GM23248 (cell line): ENCODE data around the gene KLHL36. TPM values are rescaled to one million over a fixed set of nuclear protein-coding genes. Genes with fewer than 3 reads are reported as not detected.

Experiments
- DNase-seq: peaks from one replicate; pipeline ENCODE4 v3.0.0-alpha.2; 2015
- H2AFZ ChIP-seq: fragments of 200-600 bp; sonication (generic); 2 replicates; pipeline ENCODE4 v1.6.1; 2016; ENCODE audit warnings: antibody characterized with exemption
- H3F3A ChIP-seq: fragments of 200-600 bp; sonication (generic); 2 replicates; pipeline ENCODE4 v1.6.1; 2016; ENCODE audit warnings: mild to moderate bottlenecking, antibody characterized with exemption, mixed run types; ENCODE audit not compliant: insufficient read depth
- H3K27ac ChIP-seq: fragments of 200-600 bp; sonication (generic); 2 replicates; pipeline ENCODE4 v1.5.1; 2016; ENCODE audit warnings: mild to moderate bottlenecking
- H3K27me3 ChIP-seq: fragments of 200-600 bp; sonication (generic); replicated peaks from 2 replicates; pipeline ENCODE4 v1.6.1; 2016; ENCODE audit warnings: mild to moderate bottlenecking; ENCODE audit not compliant: insufficient read depth
- H3K36me3 ChIP-seq: fragments of 200-600 bp; sonication (generic); 2 replicates; pipeline ENCODE4 v1.6.1; 2016; ENCODE audit warnings: low read depth, mild to moderate bottlenecking
- H3K4me1 ChIP-seq: fragments of 200-600 bp; sonication (generic); 2 replicates; pipeline ENCODE4 v1.6.1; 2016; ENCODE audit warnings: mild to moderate bottlenecking; ENCODE audit not compliant: insufficient read depth
- H3K4me2 ChIP-seq: fragments of 200-600 bp; sonication (generic); one replicate; pipeline ENCODE4 v1.6.1; 2016; ENCODE audit warnings: mild to moderate bottlenecking; ENCODE audit not compliant: unreplicated experiment
- H3K4me3 ChIP-seq: fragments of 200-600 bp; sonication (generic); 2 replicates; pipeline ENCODE4 v1.5.1; 2016; ENCODE audit warnings: mild to moderate bottlenecking
- H3K79me2 ChIP-seq: fragments of 200-600 bp; sonication (generic); 2 replicates; pipeline ENCODE4 v1.6.1; 2016; ENCODE audit warnings: mild to moderate bottlenecking; ENCODE audit not compliant: insufficient read depth
- H3K9ac ChIP-seq: fragments of 200-600 bp; sonication (generic); 2 replicates; pipeline ENCODE4 v1.6.1; 2016; ENCODE audit warnings: mild to moderate bottlenecking
- H3K9me2 ChIP-seq: fragments of 200-600 bp; sonication (generic); 2 replicates; pipeline ENCODE4 v1.6.1; 2016; ENCODE audit warnings: mixed run types, mild to moderate bottlenecking, moderate library complexity; ENCODE audit not compliant: insufficient read depth
- H3K9me3 ChIP-seq: fragments of 200-600 bp; sonication (generic); one replicate; pipeline ENCODE4 v1.6.1; 2017; ENCODE audit warnings: low read depth
- H4K20me1 ChIP-seq: fragments of 200-600 bp; sonication (generic); 2 replicates; pipeline ENCODE4 v1.6.0; 2016; ENCODE audit not compliant: insufficient read depth
- EZH2 ChIP-seq: fragments of 200-600 bp; sonication (generic); IDR thresholded peaks from 2 replicates; pipeline ENCODE4 v1.6.1; 2018; ENCODE audit warnings: antibody characterized with exemption, mild to moderate bottlenecking; ENCODE audit not compliant: insufficient read depth, poor library complexity, severe bottlenecking
- EZH2phosphoT487 ChIP-seq: fragments of 200-600 bp; sonication (generic); IDR thresholded peaks from 2 replicates; pipeline ENCODE4 v1.6.1; 2018; ENCODE audit warnings: antibody characterized with exemption, moderate library complexity, mild to moderate bottlenecking, low read depth; ENCODE audit not compliant: insufficient read depth
- WGBS, 2 experiments: methylation state at CpG; one replicate each; pipeline ENCODE4 v1.1.6; 2015 to 2017; ENCODE audit warnings: low lambda C conversion rate in 2 of 2, low coverage in 1 of 2; ENCODE audit errors: missing lambda C conversion rate in 2 of 2; 5-methylcytosine and 5-hydroxymethylcytosine counted together
- in situ Hi-C: fragments of 300-500 bp; cut with MboI; formaldehyde crosslinking; loops from 2 replicates; pipeline ENCODE4 v1.15.0; 2020
- polyA plus RNA-seq: library from polyadenylated mRNA; unstranded; fragments of >200 nt; fragmentation: Nextera tagmentation; extraction: Ambion mirVana; gene quantifications from 2 replicates; pipeline ENCODE4 v1.2.1, GENCODE V29; 2016
- total RNA-seq: library from RNA; depleted of rRNA; stranded (reverse); fragments of >200 nt; shearing (Covaris generic); gene quantifications from 2 replicates; pipeline ENCODE4 v1.2.3, GENCODE V29; 2014

The KLHL36 gene
- total and polyA plus RNA-seq, 2 experiments from 2014 or later, result 18.1 to 83.9 TPM

- no peak for DNase-seq
- Histone ChIP-seq H3K27me3 (no peaks in the 10 kb centered on the region), H3K36me3 (no peaks in the 10 kb centered on the region), H3K9ac (no peak overlapping the region), H3K4me2 (no peak overlapping the region), H3K9me3 (no peaks in the 10 kb centered on the region), H3K4me1 (0 out of 2 replicates have a peak, but pooled peaks cover 2% of the 10 kb centered on the region), H3K4me3 (no peak overlapping the region), H3K9me2 (no peaks in the 10 kb centered on the region), H3F3A (peaks cover 17% of the 10 kb centered on the region; the same call in 1 of the 2 replicates), H3K79me2 (peaks cover 100% of the 10 kb centered on the region), H3K27ac (no peak overlapping the region), H2AFZ (no peak overlapping the region), H4K20me1 (peaks cover 4% of the 10 kb centered on the region; the same call in 1 of the 2 replicates)
- WGBS, 2 experiments, result 100% methylated on average over 1 of the region's 1 CpG
- in situ Hi-C loops, result no loop called here
- TF ChIP-seq EZH2phosphoT487, result no peak
- TF ChIP-seq EZH2, result no peak
Measured at GRCh38 chr16:84610376-84610775, 37.9 kb upstream of the KLHL36 start.

GRCh38 chr16:84611041-84611440 lies 37.3 kb upstream of the KLHL36 start:
- Histone ChIP-seq H3K9me3 (no peaks in the 10 kb centered on the region), H3K4me3 (no peak overlapping the region), H3K27me3 (no peaks in the 10 kb centered on the region), H3K27ac (no peak overlapping the region), H3K4me1 (0 out of 2 replicates have a peak, but pooled peaks cover 7% of the 10 kb centered on the region), H3K36me3 (no peaks in the 10 kb centered on the region), H2AFZ (no peak overlapping the region), H4K20me1 (peaks cover 4% of the 10 kb centered on the region; the same call in 1 of the 2 replicates), H3K79me2 (peaks cover 100% of the 10 kb centered on the region), H3K4me2 (no peak overlapping the region), H3K9me2 (no peaks in the 10 kb centered on the region), H3K9ac (no peak overlapping the region), H3F3A (0 out of 2 replicates have a peak, but pooled peaks cover 12% of the 10 kb centered on the region)
- in situ Hi-C loops, result no loop called here
- 81 to 88% methylated on average over 4 of the region's 4 CpGs for WGBS, 2 experiments
- TF ChIP-seq EZH2 (no peak), EZH2phosphoT487 (no peak)
- DNase-seq, result no peak

GRCh38 chr16:84612686-84613085 lies 35.6 kb upstream of the KLHL36 start:
- Histone ChIP-seq H3K36me3 (no peaks in the 10 kb centered on the region), H3K9ac (no peak overlapping the region), H3K27ac (no peak overlapping the region), H3F3A (0 out of 2 replicates have a peak, but pooled peaks cover 12% of the 10 kb centered on the region), H3K27me3 (no peaks in the 10 kb centered on the region), H3K4me3 (no peak overlapping the region), H3K4me1 (0 out of 2 replicates have a peak, but pooled peaks cover 9% of the 10 kb centered on the region), H3K9me3 (no peaks in the 10 kb centered on the region), H4K20me1 (peaks cover 4% of the 10 kb centered on the region; the same call in 1 of the 2 replicates), H2AFZ (no peak overlapping the region), H3K9me2 (no peaks in the 10 kb centered on the region), H3K79me2 (peaks cover 100% of the 10 kb centered on the region), H3K4me2 (no peak overlapping the region)
- DNase-seq, result no peak
- WGBS, 2 experiments, result 98 to 99% methylated on average over 7 of the region's 7 CpGs
- TF ChIP-seq EZH2, result no peak
- TF ChIP-seq EZH2phosphoT487, result no peak
- in situ Hi-C loops, result no loop called here

GRCh38 chr16:84613408-84614072 lies 34.8 kb upstream of the KLHL36 start:
- Histone ChIP-seq H3K4me2 (no peak overlapping the region), H3K4me1 (0 out of 2 replicates have a peak, but pooled peaks cover 9% of the 10 kb centered on the region), H3K9me2 (no peaks in the 10 kb centered on the region), H3F3A (0 out of 2 replicates have a peak, but pooled peaks cover 12% of the 10 kb centered on the region), H3K79me2 (peaks cover 91% of the 10 kb centered on the region), H3K9ac (no peak overlapping the region), H3K27ac (no peak overlapping the region), H3K27me3 (no peaks in the 10 kb centered on the region), H4K20me1 (peaks cover 4% of the 10 kb centered on the region; the same call in 1 of the 2 replicates), H3K36me3 (no peaks in the 10 kb centered on the region), H3K9me3 (no peaks in the 10 kb centered on the region), H3K4me3 (no peak overlapping the region), H2AFZ (no peak overlapping the region)
- no peak for DNase-seq
- WGBS, 2 experiments, result 87 to 88% methylated on average over 6 to 7 of the region's 7 CpGs
- in situ Hi-C loops, result no loop called here
- TF ChIP-seq EZH2phosphoT487 (no peak), EZH2 (no peak)
